ENCODE data around the gene RPL31. TPM values are rescaled to one million over a fixed set of nuclear protein-coding genes. Genes with fewer than 3 reads are reported as not detected.

Gene RPL31
- total RNA-seq, 2 donors from 2014 or later, result 316 to 425 TPM

DNA sequence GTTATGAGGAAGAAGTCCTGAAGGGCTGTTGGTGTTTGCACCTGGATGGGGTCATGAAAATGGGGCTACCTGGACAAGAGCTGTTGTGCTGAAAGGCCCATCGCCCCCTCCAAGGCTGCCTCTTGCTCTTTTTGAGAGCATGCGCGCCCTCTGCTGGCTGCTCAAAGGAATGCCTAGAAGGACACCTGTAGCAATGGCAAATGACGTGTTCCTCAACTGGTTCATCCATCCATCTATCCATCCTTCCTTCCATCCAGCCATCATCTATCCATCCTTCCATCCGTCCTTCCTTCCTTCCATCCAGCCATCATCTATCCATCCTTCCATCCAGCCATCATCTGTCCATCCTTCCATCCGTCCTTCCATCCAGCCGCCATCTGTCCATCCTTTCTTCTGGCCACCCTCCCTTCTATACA, 17.2 kb upstream of the RPL31 start:
- intact Hi-C loops (cut with DNase I), result loop anchor here (5.0 kb wide), 3 partner anchors 43 to 373 kb away; no protein-coding TSS in a partner anchor
- Histone ChIP-seq H3K27ac (no peak overlapping the region), H3K36me3 (replicated peaks in 1 of 2; ENCODE audit: insufficient read depth in 1 of 2, low read depth in 2 of 2) (peaks cover 0 to 4% of the 10 kb centered on the region in 2 donors), H3K9me3 (no peaks in the 10 kb centered on the region), H3K4me3 (no peak overlapping the region), H3K4me1 (no peaks in the 10 kb centered on the region), H3K27me3 (no peaks in the 10 kb centered on the region)
- 29 to 39% methylated on average over 7 of the region's 7 CpGs for WGBS, 2 donors
- TF ChIP-seq, protein P1, sequence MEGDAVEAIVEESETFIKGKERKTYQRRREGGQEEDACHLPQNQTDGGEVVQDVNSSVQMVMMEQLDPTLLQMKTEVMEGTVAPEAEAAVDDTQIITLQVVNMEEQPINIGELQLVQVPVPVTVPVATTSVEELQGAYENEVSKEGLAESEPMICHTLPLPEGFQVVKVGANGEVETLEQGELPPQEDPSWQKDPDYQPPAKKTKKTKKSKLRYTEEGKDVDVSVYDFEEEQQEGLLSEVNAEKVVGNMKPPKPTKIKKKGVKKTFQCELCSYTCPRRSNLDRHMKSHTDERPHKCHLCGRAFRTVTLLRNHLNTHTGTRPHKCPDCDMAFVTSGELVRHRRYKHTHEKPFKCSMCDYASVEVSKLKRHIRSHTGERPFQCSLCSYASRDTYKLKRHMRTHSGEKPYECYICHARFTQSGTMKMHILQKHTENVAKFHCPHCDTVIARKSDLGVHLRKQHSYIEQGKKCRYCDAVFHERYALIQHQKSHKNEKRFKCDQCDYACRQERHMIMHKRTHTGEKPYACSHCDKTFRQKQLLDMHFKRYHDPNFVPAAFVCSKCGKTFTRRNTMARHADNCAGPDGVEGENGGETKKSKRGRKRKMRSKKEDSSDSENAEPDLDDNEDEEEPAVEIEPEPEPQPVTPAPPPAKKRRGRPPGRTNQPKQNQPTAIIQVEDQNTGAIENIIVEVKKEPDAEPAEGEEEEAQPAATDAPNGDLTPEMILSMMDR (IDR thresholded peaks at IDR 0.05), result peak; percentile 66 to 96 (median 86)
- no peak for TF ChIP-seq POLR2A (IDR thresholded peaks at IDR 0.05)
- ATAC-seq (peak; percentile 77), DNase-seq (peak; percentile 81 to 87 (median 82))

DNA sequence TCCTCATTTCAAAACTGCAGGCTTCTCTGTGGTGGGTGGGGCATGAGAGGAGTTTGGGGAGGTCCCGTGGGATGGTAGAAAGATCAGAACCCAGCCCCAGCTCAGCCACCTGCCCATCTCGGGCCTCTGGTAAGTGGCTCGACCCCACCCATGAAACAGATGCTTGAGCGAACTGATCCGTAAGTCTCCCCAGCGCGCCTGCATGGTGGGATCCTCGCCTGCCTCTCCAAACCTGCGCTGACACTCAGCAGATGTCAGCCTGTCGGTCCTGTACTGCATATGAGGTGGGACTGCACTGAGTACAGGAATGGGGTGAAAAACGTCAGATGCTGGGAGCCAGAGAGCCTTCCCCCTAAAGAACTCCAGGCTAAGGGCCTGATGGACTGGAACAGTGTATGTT, 15.9 kb upstream of the RPL31 start:
- WGBS, 2 donors, result 90% methylated on average over 11 of the region's 11 CpGs
- ATAC-seq (no peak), DNase-seq (no peak)
- Histone ChIP-seq H3K4me3 (no peak overlapping the region), H3K27ac (no peak overlapping the region), H3K9me3 (no peaks in the 10 kb centered on the region), H3K27me3 (no peaks in the 10 kb centered on the region), H3K36me3 (replicated peaks in 1 of 2; ENCODE audit: insufficient read depth in 1 of 2, low read depth in 2 of 2) (peaks cover 0 to 3% of the 10 kb centered on the region in 2 donors), H3K4me1 (no peaks in the 10 kb centered on the region)
- TF ChIP-seq, protein P1 (IDR thresholded peaks at IDR 0.05), result no peak
- no peak for TF ChIP-seq POLR2A (IDR thresholded peaks at IDR 0.05)
- intact Hi-C loops (cut with DNase I), result loop anchor here (5.0 kb wide), 2 partner anchors 44 to 374 kb away; no protein-coding TSS in a partner anchor

DNA sequence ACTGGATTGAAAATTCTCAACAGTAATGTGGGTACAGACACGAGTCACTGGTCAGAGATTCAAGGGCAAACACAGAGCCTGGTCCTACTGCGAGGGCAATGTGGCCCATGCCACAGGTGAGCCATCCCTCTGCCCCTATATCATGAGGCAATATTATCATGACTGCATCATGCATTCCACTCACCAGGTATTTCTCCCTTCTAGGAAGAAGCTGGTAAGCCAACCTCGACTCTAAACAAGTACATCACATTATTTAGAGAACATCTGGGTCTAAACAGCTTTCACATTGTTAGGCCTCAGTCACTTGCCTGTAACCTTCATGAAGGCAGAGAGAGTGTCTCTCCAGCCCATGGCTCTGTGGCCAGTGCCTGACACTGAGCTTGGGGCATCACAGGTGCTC, 14.6 kb upstream of the RPL31 start:
- TF ChIP-seq, protein P1 (IDR thresholded peaks at IDR 0.05), result no peak
- TF ChIP-seq POLR2A (IDR thresholded peaks at IDR 0.05), result no peak
- DNase-seq (no peak), ATAC-seq (no peak)
- Histone ChIP-seq H3K4me3 (no peak overlapping the region), H3K27ac (no peak overlapping the region), H3K4me1 (no peaks in the 10 kb centered on the region), H3K36me3 (replicated peaks in 1 of 2; ENCODE audit: insufficient read depth in 1 of 2, low read depth in 2 of 2) (peaks cover 0 to 6% of the 10 kb centered on the region in 2 donors), H3K27me3 (no peaks in the 10 kb centered on the region), H3K9me3 (no peaks in the 10 kb centered on the region)
- intact Hi-C loops (cut with DNase I), result loop anchor here (5.0 kb wide), 2 partner anchors 45 to 375 kb away; no protein-coding TSS in a partner anchor
- 87 to 88% methylated on average over 3 of the region's 3 CpGs for WGBS, 2 donors

DNA sequence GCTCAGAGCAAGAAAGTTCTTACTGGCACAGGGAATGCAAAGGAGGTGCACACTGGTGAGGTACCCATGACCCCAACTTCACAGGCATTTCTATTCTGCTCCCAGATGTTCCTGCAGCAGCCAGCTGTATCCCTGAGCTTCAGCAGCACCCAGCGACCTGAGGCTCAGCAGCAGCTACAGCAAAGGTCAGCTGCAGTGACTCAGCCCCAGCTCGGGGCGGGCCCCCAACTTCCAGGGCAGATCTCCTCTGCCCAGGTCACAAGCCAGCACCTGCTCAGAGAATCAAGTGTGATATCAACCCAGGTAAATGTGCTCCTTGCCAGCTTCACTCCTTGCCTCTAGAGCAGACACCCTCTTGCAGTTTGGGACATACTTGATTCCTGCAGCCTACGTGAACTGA, 14.1 kb upstream of the RPL31 start:
- DNase-seq, result no peak
- intact Hi-C loops (cut with DNase I), result loop anchor here (5.0 kb wide), 2 partner anchors 46 to 376 kb away; no protein-coding TSS in a partner anchor
- TF ChIP-seq, protein P1 (IDR thresholded peaks at IDR 0.05), result no peak
- no peak for TF ChIP-seq POLR2A (IDR thresholded peaks at IDR 0.05)
- H3K27ac ChIP-seq, result no peak overlapping the region
- no peaks in the 10 kb centered on the region for H3K27me3 ChIP-seq
- no peak for ATAC-seq
- peaks cover 0 to 6% of the 10 kb centered on the region in 2 donors for H3K36me3 ChIP-seq (replicated peaks in 1 of 2; ENCODE audit: insufficient read depth in 1 of 2, low read depth in 2 of 2)
- no peaks in the 10 kb centered on the region for H3K4me1 ChIP-seq
- whole genome bisulfite sequencing, 2 donors, result 87 to 100% methylated on average over 1 to 4 of the region's 4 CpGs
- H3K9me3 ChIP-seq, result no peaks in the 10 kb centered on the region
- no peak overlapping the region for H3K4me3 ChIP-seq
